Stomach (tissue), 9 donors: ENCODE measurements around the gene ASTN2. TPM values are rescaled to one million over a fixed set of nuclear protein-coding genes. Genes with fewer than 3 reads are reported as not detected.
A peak's percentile ranks its signal among the peaks of the same experiment; 100 is the strongest.

Experiments used
- DNase-seq, 2 donors: peaks; one replicate each; pipeline versions ENCODE4 v3.0.0 to v3.0.0-alpha.2; 2013 to 2019
- H3K27ac ChIP-seq, 5 donors: fragments of 200-600 bp in 4 of 5; sonication (generic) in 4 of 5; one replicate each; pipeline ENCODE4 v1.5.1; 2013 to 2019; ENCODE audit warnings: mild to moderate bottlenecking in 1 of 5, moderate library complexity in 1 of 5
- H3K27me3 ChIP-seq, 3 donors: fragments of 200-600 bp; sonication (generic); one replicate each; pipeline ENCODE4 v1.5.1; 2017 to 2019; ENCODE audit warnings: mixed run types in 1 of 3
- H3K36me3 ChIP-seq, 4 donors: fragments of 200-600 bp; sonication (generic); 1 replicate in 3 of 4; 2 replicates in 1 of 4; pipeline ENCODE4 v1.5.1; 2016 to 2019
- H3K4me1 ChIP-seq, 4 donors: fragments of 200-600 bp; sonication (generic); one replicate each; pipeline ENCODE4 v1.5.1; 2016 to 2019
- H3K4me3 ChIP-seq, 4 donors: fragments of 200-600 bp; sonication (generic) in 3 of 4; one replicate each; pipeline ENCODE4 v1.5.1; 2016 to 2019; ENCODE audit warnings: mild to moderate bottlenecking in 1 of 4
- H3K9me3 ChIP-seq, 4 donors: fragments of 200-600 bp; sonication (generic); one replicate each; pipeline ENCODE4 v1.5.1; 2016 to 2019
- CTCF ChIP-seq, 7 experiments: fragments of 450-650 bp in 4 of 7; fragments of 200-600 bp in 3 of 7; sonication (generic) in 3 of 7; IDR thresholded peaks; one replicate each; pipeline ENCODE4 v1.5.1; 2016 to 2019; ENCODE audit warnings: antibody characterized with exemption in 7 of 7, control low read depth in 2 of 7, mild to moderate bottlenecking in 1 of 7
- EP300 ChIP-seq: sonication (generic); formaldehyde crosslinking; IDR thresholded peaks from one replicate; pipeline ENCODE4 v1.6.1; 2017; ENCODE audit warnings: antibody characterized with exemption
- POLR2A ChIP-seq, 4 donors: fragments of 450-650 bp; IDR thresholded peaks; one replicate each; pipeline ENCODE4 v1.6.1; 2016; ENCODE audit warnings: antibody characterized with exemption in 4 of 4, control low read depth in 2 of 4, mild to moderate bottlenecking in 1 of 4, moderate library complexity in 1 of 4
- POLR2AphosphoS5 ChIP-seq, 3 donors: sonication (generic); formaldehyde crosslinking; IDR thresholded peaks; one replicate each; pipeline ENCODE4 v1.6.1; 2016; ENCODE audit warnings: antibody characterized with exemption in 3 of 3
- WGBS, 5 donors: extraction: QIAGEN DNeasy Blood & Tissue Kit in 3 of 5; methylation state at CpG; one replicate each; pipeline versions ENCODE4 v1.1.5 to v1.1.7; 2013 to 2018; 5-methylcytosine and 5-hydroxymethylcytosine counted together
- intact Hi-C: fragments of 100-400 bp; cut with DNase I; formaldehyde crosslinking; loops from one replicate; pipeline ENCODE4 v1.15.1; 2023; ENCODE audit warnings: low total_unique reads
- polyA plus RNA-seq, 3 donors: library from polyadenylated mRNA; stranded (reverse); fragments of 200-250 nt; gene quantifications; one replicate each; pipeline ENCODE4 v1.2.3, GENCODE V29; 2013
- total RNA-seq, 5 donors: library from RNA; depleted of rRNA; stranded (reverse); fragments of >200 nt; gene quantifications; one replicate each; pipeline versions ENCODE4 v1.1.0 to v1.2.3, GENCODE V29; 2014 to 2016
- donor health status: healthy with polysubstance abuse.
- donor health status: Bipolar disorder and iron deficiency.
- donor health status: healthy.

ASTN2 gene
- total and polyA plus RNA-seq, 8 donors = 2.1 to 22.3 (median 4.2) TPM; not detected in 1

GRCh38 chr9:116406469-116406868 lies 1008.4 kb downstream of the ASTN2 start:
- TF ChIP-seq POLR2A (IDR thresholded peaks at IDR 0.05) (no peak), POLR2AphosphoS5 (IDR thresholded peaks at IDR 0.05) (no peak), EP300 (no peak), CTCF (IDR thresholded peaks at IDR 0.05) (no peak)
- no peaks in the 10 kb centered on the region for H3K36me3 ChIP-seq
- intact Hi-C loops = no loop called here
- WGBS, 5 donors = 73 to 92% (median 82%) methylated on average over 2 of the region's 2 CpGs
- no peaks in the 10 kb centered on the region for H3K4me1 ChIP-seq
- no peaks in the 10 kb centered on the region for H3K27me3 ChIP-seq
- no peak overlapping the region for H3K27ac ChIP-seq
- H3K9me3 ChIP-seq = no peaks in the 10 kb centered on the region
- DNase-seq = peak in 1 of 2 donors; percentile 32
- H3K4me3 ChIP-seq = no peak overlapping the region

GRCh38 chr9:116405321-116405720 lies 1009.5 kb downstream of the ASTN2 start:
- H3K36me3 ChIP-seq = no peaks in the 10 kb centered on the region
- TF ChIP-seq POLR2AphosphoS5 (IDR thresholded peaks at IDR 0.05) = no peak
- TF ChIP-seq EP300 = no peak
- TF ChIP-seq CTCF (IDR thresholded peaks at IDR 0.05) = no peak
- no peak for TF ChIP-seq POLR2A (IDR thresholded peaks at IDR 0.05)
- no peaks in the 10 kb centered on the region for H3K27me3 ChIP-seq
- no peaks in the 10 kb centered on the region for H3K4me1 ChIP-seq
- H3K27ac ChIP-seq = no peak overlapping the region
- WGBS, 5 donors = 96 to 100% (median 100%) methylated on average over 1 of the region's 1 CpG
- intact Hi-C loops = no loop called here
- no peak for DNase-seq
- H3K4me3 ChIP-seq = no peak overlapping the region
- no peaks in the 10 kb centered on the region for H3K9me3 ChIP-seq

- Histone ChIP-seq H3K4me3 (no peak overlapping the region), H3K9me3 (no peaks in the 10 kb centered on the region), H3K36me3 (no peaks in the 10 kb centered on the region), H3K4me1 (no peaks in the 10 kb centered on the region), H3K27me3 (no peaks in the 10 kb centered on the region), H3K27ac (no peak overlapping the region)
- WGBS, 5 donors = 83 to 93% (median 88%) methylated on average over 3 of the region's 3 CpGs
- TF ChIP-seq POLR2A (IDR thresholded peaks at IDR 0.05) (no peak), POLR2AphosphoS5 (IDR thresholded peaks at IDR 0.05) (no peak), CTCF (IDR thresholded peaks at IDR 0.05) (no peak), EP300 (no peak)
- intact Hi-C loops = no loop called here
- DNase-seq = no peak
Measured at GRCh38 chr9:116404228-116404627, 1010.6 kb downstream of the ASTN2 start.

- Histone ChIP-seq H3K27me3 (no peaks in the 10 kb centered on the region), H3K36me3 (no peaks in the 10 kb centered on the region), H3K4me1 (no peaks in the 10 kb centered on the region), H3K9me3 (no peaks in the 10 kb centered on the region), H3K27ac (no peak overlapping the region), H3K4me3 (no peak overlapping the region)
- intact Hi-C loops = no loop called here
- no peak for TF ChIP-seq EP300
- TF ChIP-seq POLR2AphosphoS5 (IDR thresholded peaks at IDR 0.05) = no peak
- no peak for TF ChIP-seq POLR2A (IDR thresholded peaks at IDR 0.05)
- TF ChIP-seq CTCF (IDR thresholded peaks at IDR 0.05) = no peak
- no peak for DNase-seq
Measured at GRCh38 chr9:116403171-116403570, 1011.7 kb downstream of the ASTN2 start.
